ENCODE data around the gene AP3B2. TPM values are rescaled to one million over a fixed set of nuclear protein-coding genes. Genes with fewer than 3 reads are reported as not detected.
"Not testable (repeated sequence)": the region's sequence is repeated elsewhere in the genome, so short reads cannot be mapped to it uniquely, and the experiment has no call there.

The AP3B2 gene, protein sequence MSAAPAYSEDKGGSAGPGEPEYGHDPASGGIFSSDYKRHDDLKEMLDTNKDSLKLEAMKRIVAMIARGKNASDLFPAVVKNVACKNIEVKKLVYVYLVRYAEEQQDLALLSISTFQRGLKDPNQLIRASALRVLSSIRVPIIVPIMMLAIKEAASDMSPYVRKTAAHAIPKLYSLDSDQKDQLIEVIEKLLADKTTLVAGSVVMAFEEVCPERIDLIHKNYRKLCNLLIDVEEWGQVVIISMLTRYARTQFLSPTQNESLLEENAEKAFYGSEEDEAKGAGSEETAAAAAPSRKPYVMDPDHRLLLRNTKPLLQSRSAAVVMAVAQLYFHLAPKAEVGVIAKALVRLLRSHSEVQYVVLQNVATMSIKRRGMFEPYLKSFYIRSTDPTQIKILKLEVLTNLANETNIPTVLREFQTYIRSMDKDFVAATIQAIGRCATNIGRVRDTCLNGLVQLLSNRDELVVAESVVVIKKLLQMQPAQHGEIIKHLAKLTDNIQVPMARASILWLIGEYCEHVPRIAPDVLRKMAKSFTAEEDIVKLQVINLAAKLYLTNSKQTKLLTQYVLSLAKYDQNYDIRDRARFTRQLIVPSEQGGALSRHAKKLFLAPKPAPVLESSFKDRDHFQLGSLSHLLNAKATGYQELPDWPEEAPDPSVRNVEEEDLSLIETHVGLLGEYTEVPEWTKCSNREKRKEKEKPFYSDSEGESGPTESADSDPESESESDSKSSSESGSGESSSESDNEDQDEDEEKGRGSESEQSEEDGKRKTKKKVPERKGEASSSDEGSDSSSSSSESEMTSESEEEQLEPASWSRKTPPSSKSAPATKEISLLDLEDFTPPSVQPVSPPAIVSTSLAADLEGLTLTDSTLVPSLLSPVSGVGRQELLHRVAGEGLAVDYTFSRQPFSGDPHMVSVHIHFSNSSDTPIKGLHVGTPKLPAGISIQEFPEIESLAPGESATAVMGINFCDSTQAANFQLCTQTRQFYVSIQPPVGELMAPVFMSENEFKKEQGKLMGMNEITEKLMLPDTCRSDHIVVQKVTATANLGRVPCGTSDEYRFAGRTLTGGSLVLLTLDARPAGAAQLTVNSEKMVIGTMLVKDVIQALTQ
- 12.5 TPM for total RNA-seq

DNA sequence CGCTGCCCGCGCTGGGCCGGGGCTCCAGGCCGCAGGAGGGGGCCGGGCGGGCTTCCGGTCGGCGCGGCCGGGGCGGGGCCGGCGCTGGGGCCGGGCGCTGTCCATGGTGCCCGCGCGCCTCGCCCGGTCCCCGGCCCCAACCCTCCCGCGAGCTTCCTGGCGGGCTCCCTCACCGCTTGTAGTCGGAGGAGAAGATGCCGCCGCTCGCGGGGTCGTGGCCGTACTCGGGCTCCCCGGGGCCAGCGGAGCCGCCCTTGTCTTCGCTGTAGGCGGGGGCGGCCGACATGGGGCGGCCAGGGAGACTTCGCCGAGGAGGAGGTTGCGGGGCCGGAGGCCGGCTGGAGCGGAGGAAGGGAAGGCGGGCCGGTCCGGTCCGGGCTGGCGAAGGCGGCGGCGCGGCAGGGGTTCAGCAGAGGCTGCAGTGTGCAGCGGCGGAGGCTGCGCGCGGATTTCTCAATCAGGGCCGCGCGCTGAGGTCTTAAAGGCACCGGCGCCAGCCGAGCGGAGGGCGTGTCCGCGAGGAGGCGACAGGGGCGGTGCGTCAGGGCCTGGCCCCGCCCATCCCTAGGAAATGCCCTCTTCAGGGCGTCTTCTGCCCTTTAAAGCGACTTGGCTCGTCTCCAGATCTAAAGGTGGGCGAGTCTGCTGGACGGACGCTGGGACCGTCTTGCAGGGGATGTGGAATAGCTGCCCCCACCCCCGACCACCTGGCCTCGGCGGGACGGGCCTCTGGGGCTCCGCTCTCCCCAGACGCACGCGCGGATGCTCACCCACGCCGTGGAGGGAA, at the start of gene AP3B2:
Gene AP3B2, minus strand, starts transcription at position 455 of the 787 bp plus-strand sequence. Its CDS starts 169 bp downstream, at position 286.
- DNase-seq (ENCODE audit: low spot score), result peak; percentile 57

DNA sequence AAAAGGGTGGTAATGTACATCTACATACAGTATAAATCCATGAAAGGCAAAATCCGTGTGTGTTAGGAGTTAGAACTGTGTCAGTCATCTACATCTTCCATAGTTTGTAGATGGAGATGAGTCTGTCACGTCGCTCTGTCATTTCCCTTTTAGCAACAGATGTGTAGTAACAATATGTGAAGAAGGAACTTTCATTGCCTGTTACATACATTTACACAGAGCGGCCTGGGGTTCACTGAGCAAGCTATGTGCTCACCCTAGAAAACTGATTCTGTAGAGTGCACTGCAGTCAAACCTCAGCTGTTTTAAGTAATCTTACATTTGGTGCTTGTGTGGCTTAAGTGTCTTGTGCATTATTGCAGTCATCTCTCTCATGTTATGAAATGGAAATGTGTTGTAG, 41.6 kb upstream of the AP3B2 start:
- no peak for DNase-seq (ENCODE audit: low spot score)

DNA sequence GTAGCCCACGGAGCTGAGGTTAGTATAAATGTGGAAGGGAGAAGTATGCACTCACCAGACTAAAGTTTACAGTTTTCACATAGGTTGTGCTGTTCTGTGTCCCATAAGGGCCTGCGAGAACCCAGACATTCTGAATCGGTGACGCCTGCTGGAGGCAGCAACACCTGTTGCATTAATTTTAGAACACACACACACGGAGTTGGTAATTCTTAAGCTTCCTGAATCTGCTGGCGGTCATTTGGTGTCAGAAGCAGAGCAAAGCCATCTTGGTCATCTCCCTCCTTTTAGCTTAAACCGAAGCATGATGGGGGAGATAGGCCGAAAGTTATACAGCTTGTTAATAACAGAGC, 41.1 kb upstream of the AP3B2 start:
- no peak for DNase-seq (ENCODE audit: low spot score)

DNA sequence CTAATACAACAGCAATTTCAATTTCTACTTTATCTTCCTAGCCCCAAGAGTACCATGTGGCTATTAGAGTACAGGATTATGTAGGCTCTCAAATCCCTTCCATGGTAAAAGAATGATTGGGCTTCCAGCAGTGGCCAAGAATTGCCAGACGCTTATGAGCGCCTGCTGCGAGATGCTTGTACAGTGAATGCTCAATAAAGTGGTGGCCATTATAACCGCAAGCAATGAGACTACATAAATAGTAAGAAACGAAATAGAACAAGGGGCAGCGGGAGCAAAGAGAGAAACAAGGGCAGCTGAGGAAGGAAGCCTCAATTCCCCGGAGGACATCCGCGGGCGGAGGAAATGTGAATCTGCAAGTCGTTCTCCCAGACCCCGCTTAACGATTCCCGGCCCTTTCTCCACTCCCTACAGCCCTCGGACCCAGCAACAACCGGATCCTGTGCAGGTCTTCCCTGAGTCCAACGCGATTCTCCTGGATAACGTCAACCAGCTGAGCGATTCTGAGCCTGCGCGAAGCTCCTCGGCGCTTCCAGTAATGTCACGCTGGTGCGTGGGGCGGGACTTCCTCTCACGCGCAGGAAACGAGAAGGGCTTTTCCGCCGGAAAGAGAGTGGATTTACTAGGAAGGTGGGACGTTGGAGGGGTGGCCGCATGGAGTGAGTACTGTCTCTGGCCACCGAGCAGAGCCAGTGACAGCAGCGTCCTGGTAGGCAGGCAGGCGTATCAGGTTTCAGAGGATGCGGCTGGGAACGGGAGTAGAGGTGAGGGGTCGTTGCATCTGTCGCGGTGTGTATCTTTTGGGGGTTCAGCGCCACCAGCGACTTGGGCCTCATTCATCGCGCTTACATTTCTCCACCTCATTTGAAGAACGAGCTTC, 40.5 kb upstream of the AP3B2 start:
- DNase-seq (ENCODE audit: low spot score), result peak; percentile 93

DNA sequence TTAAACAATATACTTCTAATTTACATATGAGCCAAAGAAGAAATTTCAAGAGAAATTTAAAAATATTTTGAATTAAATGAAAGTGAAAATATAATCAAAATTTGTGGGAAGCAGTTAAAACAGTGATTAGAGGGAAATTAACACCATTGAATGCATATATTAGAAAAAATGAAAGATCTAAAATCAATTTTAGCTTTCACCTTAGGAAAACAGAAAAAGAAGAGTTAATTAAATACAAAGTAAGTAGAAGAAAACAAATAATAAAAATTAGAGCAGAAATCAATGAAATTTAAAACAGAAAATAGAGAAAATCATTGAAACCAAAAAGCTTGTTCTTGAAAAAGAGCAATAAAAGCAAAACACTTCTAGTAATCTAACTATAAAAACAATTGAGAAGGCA, 38.6 kb upstream of the AP3B2 start:
- DNase-seq (ENCODE audit: low spot score), result no peak

DNA sequence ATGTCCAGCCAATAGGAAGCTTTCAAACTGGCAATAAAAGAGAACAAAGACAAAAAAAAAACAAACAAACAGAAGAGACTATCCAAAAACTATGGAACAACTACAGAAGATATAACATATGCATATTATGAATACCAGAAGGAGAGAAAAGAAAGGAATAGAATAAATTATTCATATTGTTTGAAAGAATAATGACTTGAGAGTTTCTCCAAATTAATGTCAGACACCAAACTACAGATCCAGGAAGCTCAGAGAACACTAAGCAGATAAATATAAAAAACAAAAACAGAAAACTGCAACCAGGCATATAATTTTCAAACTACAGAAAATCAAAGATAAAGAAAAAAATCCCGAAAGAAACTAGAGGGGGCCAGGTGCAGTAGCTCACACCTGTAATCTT, 34.1 kb upstream of the AP3B2 start:
- no peak for DNase-seq (ENCODE audit: low spot score)

DNA sequence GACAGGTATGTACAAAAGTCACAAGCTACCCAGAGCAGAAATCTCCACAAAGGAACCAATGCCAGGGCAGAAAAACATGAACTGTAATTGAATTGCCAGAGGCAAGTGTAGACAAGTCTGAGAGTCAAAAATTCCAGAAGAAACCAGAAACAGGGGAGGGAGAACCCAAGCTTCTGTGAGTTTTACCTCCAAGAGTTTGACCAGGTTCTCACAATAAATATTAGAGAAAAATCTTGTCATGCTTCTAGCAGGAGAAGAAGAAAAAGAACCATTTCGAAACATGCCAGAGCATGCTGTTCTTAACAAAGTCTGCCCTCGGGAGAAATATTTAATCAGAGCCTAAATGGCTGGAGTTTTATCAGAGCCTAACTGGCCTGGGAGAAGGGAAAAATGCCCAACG, 32.5 kb upstream of the AP3B2 start:
- no peak for DNase-seq (ENCODE audit: low spot score)

DNA sequence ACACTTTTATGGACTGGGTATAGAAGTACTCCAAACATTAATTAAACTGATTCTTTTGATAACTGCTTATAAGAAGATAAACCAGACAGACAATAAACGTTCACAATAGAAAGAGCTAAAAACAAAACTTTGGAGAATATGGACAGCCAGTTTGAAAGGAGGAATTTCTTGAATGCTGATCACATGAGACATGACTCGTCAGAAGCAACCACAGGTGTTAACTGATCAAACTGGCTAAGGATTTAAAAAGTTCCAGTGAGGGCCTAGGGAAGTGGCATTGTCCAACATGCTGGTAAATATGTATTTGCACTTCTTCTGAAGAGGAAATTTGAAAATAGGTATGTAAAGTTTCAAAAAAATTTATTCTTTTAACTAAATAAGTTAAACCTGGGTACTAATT, 29.4 kb upstream of the AP3B2 start:
- DNase-seq (ENCODE audit: low spot score), result no peak

DNA sequence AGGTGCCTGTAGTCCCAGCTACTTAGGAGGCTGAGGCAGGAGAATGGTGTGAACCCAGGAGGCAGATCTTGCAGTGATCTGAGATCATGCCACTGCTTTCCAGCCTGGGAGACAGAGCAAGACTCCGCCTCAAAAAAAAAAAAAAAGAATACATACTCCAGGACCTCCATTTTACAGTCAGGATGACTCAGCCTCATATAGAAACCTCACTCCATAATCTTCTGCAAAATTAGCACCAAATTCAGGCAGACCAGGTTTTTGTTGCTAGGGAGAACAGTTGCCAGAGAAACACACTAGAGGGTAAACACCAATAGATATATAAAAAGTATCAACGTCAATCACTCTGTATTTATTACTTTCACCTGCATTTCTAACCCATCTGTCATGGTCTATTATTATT, 28.3 kb upstream of the AP3B2 start:
- DNase-seq (ENCODE audit: low spot score), result no peak

DNA sequence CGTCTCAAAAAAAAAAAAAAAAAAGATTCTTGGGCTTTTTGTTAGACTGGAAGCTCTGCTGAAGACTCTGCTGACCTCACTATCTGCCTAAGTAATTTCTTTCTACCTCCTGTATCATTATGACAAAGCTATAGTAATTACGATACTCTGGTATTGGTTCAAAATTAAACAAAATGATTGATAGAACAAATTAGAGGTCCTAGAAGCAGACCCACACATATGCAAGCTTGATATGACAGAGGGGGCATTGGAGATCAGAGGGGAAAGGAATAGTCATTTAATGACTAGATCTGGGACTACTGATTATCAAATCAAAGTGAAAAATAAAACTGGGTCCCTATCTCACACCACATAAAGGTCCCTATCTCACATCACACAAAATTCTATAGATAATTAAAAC, 21.9 kb upstream of the AP3B2 start:
- DNase-seq (ENCODE audit: low spot score), result no peak

DNA sequence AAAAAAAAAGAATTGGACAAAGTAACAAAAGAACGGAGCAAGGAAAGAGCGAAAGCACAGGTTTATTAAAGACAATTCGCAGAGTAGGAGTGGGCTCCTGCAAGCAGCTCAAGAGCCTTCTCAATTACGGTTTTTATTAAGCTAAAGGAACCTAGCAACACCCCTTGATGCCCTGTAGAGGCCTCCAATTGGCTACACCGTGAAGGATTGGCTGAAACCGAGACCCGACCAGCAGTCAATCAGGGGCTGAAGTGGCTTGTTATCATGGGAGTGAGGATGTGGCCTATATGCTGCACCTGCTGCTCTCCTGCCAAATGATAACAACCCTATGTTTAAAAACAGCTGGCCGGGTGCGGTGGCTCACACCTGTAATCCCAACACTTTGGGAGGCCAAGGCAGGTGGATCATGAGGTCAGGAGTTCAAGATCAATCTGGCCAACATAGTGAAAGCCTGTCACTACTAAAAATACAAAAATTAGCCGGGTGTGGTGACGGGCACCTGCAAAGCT, 20.4 kb upstream of the AP3B2 start:
- no peak for DNase-seq (ENCODE audit: low spot score)

DNA sequence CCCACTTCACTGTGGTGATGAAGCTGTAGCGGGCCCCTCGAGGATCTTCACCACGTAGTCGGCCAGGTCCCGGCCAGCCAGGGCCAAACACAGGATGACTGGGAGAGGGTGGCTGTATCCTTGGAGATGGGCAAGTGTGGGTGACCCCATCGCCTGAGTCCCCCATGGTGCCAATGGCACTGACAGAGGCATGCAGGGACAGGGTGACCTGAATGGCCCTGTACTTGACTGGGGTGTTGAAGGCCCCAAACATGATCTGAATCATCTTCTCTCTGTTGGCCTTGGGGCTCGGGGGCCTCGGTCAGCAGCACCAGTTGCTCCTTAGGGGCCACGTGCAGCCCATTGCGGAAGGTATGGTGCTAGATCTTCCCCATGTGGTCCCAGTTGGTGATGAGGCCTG, 17.1 kb upstream of the AP3B2 start:
- no peak for DNase-seq (ENCODE audit: low spot score)

DNA sequence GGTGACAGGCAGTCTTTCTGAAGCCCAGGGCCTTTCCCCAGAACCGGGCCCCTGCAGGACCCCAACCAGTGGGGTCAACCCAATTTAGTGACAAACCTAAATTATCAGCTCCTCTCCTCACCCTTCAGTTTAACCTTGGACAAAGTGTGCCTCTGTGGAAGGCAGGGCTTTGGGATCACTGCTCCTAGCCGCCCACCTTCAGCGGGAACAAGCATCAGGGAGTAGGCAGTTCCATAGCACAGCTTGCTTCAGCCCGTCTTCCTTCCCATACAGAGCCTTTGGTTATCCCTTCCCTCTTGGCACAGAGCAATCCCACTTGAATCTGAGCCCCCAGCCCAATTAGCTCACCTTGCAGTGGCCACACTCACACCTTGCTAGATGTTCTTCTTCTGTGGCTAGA, 5.3 kb upstream of the AP3B2 start:
- DNase-seq (ENCODE audit: low spot score), result no peak

DNA sequence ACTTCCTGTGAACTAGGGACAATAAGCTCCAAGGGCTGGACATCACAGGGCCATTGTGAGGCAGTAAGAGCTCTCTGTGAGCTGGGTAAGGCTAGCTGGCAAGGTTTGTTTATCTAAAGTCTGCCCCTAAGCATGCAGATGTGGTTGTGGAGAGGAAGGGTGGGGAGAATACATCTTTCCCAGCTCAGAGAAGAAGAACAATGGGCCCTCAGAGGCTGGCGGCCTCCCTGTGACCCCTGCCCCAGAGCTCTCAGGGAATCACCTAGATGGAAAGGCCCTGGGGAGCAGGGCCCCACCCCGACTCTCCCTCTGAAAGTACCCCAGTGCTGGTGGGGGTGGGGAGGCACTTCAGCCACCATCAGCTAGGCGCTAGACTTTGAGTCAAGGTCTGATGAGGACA, 4.3 kb upstream of the AP3B2 start:
- no peak for DNase-seq (ENCODE audit: low spot score)

DNA sequence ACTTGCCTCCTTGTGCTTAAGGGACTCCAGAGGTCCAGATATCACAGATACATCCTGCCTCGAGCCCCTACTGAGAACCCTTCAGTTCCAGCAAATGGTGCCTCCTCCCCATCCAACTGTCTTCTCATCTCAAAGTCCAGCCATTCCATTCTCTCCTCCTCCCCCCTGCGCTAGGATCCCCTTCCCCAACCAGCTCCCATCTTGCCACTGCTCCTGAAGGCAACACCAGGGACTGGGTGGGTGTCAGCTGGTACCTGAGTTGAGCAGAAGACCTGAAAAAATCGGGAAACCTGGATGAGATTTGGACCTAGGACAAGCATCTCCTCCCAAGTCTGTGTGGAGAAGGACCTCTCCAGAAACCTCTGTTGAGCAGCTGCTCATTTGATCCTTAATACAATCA, 2.4 kb upstream of the AP3B2 start:
- no peak for DNase-seq (ENCODE audit: low spot score)

DNA sequence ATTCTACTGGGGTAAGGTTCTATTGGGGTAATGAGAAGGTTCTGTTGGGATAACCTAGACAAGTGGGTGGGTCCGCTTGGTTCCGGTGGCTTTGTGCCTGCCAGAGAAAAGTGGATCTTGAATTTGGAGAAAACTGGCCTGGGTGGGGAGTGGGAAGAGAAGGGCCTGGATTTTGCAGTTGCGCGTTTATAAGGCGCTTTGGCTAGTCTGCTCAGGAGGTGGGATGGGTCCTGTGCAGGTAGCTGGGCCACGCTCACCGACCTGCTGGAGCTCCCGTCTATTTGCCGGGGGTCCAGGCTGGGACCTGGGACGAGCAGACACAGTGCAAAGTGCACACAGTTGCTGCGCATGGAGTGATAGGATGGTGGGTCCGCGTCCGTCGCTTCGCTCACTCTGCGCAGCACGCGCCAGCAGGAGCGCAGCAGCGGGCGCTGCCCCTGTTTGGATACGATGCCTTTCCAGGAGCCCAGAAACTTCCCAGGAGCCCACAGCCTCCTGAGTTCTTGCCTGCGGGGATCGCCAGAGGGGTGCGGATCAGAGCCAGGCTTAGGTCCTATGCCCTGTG, 1.3 kb upstream of the AP3B2 start:
- DNase-seq (ENCODE audit: low spot score), result no peak

DNA sequence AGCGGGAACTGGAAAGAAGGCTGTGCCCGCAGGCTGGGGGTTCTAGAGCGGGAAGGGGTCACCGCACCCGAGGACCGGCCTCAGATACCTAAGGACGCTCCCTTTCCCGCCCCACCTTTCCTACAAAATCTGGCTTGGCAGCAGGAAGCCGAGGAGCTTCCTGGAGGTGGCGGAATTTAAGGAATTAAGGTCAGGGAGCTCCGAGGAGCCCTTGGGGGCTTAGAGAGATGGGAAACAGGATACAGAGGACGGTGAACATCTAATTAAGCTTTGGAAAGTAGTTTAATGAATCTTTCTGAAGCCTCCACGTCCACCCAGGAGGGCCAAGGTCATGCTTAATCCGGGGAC, 507 bp upstream of the AP3B2 start:
- no peak for DNase-seq (ENCODE audit: low spot score)

DNA sequence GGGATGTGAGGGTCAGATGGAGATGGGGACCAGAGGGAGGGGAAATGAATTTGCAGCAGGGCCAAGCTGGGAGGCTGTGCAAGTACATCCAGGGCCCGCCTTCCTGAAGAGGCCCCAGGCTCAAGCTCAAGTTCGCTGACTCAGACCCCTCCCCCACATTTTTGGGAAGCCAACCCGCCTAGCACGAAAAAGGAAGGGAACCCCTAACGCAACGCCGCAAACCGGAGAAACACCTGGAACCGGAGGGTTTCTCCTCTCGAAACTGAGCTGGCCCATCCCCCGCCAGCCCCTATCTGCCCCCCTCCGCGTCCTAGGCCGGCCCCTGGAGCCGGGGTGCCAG, 624 bp downstream of the AP3B2 start:
- no peak for DNase-seq (ENCODE audit: low spot score)

DNA sequence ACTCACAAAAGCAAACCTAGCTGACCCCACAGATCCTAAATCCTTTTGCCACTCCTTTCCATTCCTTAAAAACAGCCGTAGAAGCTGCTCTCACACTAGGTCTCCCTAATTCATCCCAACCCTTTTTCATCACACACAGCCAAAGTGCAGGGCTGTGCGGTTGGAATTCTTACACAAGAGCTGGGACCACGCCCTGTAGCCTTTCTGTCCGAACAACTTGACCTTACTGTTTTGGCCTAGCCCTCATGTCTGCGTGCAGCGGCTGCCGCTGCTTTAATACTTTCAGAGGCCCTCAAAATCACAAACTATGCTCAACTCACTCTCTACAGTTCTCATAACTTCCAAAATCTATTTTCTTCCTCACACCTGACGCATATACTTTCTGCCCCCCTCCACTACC, 3.8 kb downstream of the AP3B2 start:
- DNase-seq (ENCODE audit: low spot score), result not testable (repeated sequence)

DNA sequence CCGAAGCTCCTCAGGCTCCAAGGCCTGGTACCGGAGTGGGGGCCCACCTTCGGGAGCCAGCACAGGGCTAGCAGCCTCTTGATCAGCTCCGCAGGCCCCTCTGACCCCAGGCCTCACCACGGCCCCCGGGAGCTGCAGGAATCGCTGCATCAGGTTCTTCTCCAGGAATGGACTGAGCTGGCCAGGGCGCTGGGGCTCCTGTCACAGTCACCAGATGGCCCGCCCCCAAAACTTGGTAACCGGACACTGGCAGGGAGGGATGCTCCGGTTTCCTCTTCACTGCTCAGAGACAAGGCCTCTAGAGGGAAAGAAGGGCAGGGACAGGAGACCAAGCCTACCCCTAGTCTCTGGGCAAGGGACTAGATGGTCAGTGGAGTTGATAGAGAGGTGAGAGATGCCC, 9.9 kb downstream of the AP3B2 start:
- no peak for DNase-seq (ENCODE audit: low spot score)
